NCI-H446 treated with DMSO at 0.1 percent for 48 hours (cell line): Measurements from ENCODE around the gene ENTPD6.

Source experiments
- DNase-seq: peaks from one replicate; lab custom pipeline; 2025; lab: John Stamatoyannopoulos, UW

The ENTPD6 gene

DNA sequence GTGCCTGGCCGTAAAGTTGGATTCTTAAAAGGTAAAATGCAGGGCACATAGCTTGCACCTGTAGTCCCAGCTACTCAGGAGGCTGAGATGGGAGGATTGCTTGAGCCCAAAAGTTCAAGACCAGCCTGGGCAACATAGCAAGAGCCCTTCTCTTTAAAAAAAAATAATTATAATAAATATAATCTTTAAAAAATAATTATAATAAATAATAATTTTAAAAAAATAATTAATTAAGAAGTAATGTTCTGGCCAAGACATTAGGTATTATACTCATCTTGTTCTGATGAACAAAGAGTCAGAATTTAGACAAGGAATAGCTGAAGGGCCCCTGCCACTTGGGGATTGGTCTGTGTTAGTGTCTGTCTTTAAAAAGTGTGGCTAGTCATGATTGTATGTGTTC, 13.9 kb downstream of the ENTPD6 start:
- DNase-seq: no peak

DNA sequence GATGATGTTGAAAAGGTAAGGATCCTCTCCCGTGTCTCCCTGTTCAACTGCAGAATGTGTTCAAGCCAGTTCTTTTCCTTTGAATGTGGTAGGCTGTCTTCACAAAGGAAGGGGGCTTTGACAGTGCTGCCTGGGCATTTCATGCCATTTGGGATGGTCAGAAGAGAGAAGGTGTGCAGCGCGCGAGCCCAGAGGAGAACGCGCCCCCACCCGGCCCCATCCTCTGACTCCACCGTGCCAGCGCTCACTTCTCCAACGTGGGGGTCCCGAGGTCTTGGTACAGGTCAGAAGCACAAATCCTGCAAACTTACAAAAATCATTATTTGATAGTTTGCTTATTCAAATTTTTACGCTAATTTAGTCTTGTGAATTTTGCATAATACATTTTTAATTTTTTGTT, 14.4 kb downstream of the ENTPD6 start:
- DNase-seq: no peak

DNA sequence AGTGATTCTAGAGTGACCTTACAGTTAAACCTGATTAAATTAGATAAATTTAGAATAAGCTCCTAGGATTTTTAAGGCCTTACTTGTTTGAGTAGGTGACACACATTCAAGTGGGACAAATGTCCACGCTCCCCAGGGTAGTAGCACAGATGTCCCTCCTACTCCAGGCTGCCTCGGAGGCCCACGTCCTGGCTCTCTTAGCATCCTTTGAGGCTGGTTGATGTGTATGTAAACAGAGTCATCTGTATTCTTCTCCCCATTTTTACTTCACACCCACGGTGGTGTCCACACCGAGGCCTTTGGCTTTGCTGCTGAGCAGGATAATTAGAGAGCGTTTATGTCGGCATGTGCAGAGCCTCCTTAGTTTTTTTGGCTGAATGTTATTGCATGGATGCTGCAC, 15.8 kb downstream of the ENTPD6 start:
- no peak for DNase-seq

DNA sequence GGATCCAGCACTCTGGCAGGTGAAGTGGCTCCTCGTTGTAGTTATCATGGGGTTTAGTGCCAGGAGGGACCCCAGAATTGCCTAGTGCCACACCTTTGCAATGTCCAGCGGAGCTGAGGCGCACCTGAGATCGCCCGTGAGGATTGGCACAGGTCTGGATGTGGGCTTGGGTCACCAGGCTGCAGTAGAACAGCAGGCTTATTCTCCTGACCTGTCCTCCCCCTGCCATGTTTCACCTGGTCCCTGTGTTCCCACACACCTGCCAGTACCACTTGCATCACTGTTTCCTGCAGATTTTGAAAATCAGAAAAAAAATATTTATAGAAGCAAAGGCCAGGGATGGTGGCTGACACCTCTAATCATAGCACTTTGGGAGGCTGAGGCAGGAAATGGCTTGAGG, 16.7 kb downstream of the ENTPD6 start:
- no peak for DNase-seq

DNA sequence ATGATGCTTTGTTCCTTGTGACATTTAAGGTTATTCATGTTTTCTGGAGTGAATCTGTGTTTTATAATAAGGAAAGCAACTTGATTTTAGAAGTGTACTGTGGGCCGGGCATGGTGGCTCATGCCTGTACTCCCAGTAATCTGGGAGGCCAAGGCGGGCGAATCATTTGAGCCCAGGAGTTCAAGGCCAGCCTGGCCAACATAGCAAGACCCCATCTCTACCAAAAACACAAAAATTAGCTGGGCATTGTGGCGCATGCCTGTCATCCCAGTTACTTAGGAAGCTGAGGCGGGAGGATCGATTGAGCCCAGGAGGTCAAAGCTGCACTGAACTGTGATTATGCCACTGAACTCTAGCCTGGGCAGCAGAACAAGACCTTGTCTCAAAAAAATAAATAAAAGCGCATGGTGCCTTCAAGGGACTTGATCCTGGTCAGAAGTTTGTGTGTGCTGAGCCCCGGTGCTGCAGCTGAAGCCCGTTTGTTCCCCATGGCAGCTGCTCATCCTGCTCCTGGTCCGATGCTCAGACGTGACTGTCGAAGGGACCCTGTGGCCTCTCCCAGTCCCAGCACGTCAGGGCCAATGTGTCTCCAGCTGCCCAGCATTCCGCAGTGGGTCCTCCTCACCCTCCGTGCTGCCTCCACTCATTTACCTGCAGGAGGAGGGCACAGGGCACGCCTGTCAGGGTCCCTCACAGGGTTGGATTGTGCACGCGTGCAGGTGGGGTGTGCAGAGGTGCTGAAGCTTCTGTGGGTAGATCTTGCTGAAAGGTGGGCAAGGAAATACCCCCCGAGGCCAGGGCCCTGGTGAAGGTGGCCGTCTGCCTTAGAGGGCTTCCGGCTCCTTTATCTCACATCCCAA, 18.3 kb downstream of the ENTPD6 start:
- no peak for DNase-seq

DNA sequence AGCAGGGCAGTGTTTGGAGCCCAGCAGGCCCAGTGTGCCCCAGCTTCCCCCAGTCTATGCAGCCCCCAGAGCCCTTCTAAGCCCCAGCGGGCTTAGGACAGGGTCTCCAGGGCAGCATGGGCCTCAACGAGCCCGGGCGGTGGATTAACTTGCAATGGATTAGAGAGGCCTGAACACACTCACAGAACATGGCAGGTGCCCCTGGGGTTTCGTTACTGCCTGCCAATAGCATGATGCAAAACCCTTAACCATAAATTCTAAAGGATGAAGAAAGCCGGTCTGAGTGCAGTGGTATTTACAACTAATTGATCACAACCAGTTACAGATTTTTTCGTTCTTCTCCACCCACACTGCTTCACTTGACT, 18.9 kb downstream of the ENTPD6 start:
- no peak for DNase-seq

DNA sequence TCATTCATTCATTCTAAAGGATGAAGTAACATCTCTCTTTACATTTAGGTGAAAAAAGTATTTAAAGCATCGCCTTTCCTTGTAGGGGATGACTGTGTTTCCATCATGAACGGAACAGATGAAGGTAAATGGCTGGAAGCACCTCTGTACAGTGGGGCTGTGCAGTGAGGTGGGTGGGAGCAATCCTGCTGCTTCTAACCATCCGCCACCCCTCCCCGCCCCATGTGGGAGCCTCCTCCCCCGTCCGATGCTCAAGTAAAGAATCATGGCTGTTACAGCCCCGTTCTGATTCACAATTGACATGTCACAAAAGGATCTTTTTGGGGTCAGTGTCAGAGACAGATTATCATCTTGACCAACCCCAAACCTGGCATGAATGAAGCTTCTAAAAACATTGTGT, 19.3 kb downstream of the ENTPD6 start:
- no peak for DNase-seq

DNA sequence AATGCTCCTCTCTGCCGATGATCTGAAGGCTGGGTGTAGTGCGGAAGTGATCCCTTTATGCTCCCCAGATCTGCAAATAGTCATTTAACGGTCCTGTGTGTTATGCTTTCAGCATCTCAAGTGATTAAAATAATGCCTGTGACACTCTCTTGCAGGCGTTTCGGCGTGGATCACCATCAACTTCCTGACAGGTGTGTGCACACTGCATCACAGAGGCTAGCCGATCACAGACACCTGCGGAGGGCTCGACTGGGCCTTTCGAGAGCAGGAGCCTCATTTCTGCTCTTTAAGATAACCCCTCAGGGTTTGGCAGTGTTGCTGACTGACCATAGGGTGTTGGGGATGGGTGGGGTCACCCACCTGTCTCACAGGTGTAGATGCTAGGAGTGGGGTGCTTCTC, 20.0 kb downstream of the ENTPD6 start:
- no peak for DNase-seq

DNA sequence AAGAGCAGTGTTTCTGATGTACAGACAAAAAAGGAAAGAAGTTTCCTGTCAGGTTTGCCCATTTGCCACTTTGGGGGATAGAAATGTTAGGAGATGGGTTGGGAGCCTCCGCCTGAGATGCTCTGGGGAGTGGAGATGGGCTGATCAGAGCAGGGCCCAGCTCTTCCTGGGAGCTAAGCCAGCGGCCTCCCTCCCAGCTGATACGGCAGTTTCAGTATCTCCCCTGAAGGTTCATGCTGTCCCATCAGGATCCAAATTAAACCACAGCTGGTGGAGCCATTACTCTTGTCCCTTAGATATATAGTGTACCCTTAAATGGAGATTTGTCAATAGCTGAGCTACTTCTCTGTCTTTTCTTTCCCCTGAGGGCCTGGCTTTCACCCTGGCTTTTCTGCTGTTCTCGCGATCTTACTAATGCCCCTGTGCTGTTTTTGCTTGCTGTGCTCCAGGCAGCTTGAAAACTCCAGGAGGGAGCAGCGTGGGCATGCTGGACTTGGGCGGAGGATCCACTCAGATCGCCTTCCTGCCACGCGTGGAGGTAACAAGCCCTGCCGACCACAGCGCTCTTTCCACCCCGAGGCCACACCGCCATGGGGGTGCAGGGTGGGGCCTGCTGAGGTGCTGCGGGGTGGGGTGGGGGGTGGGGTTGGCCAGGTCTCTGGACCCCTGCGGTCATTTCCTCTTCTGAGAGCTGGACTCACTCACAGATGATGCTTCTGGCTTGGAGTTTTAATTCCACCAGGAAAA, 20.9 kb downstream of the ENTPD6 start:
- DNase-seq: no peak

DNA sequence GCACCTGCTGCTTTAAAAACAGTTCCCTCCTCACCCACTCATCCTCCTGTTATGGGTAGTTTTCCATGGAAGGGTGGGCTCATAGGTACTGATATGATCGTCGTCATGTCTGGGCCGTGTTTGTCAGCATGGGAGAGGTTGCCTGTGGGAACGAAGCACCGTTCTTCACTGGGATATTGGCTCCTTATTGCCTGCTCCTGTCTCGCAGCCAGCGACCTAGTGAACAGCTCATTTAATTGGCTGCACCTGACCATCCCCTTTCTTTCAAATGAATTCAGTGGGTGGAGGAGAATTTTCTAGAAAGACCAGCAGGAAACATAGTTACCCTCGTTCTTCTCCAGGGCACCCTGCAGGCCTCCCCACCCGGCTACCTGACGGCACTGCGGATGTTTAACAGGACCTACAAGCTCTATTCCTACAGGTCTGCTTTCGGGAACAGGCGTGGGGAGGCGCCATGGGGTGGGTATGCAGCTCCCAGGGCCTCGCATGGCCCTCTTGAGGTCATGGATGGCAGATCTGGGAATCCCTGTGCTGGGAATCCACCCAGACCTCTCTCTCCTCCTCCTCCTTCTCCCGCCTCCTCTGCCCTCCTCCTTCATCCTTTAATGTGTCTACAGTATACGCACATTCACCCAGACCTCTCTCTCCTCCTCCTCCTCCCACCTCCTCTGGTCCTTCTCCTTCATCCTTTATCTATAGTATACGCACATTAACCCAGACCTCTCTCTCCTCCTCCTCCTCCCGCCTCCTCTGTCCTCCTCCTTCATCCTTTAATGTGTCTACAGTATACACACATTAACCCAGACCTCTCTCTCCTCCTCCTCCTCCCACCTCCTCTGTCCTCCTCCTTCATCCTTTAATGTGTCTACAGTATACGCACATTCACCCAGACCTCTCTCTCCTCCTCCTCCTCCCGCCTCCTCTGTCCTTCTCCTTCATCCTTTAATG, 21.9 kb downstream of the ENTPD6 start:
- DNase-seq: no peak

DNA sequence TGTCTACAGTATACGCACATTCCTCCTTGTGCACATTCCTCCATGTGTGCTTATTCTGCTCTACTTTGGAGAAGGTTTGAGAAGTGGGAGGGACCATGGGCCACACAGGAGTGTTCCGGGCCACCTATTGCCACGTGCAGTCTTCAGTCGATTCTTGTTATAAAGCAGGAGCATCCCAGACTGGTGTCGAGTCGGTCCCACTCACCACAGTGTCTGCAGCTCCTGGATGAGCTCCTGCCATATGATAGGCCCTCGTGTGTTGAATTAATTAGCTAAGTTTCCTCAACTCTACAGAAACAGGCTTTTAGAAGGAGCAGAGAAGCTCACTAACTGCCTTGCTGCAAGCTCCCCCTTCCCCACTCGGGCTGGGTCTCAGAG, 22.6 kb downstream of the ENTPD6 start:
- no peak for DNase-seq

DNA sequence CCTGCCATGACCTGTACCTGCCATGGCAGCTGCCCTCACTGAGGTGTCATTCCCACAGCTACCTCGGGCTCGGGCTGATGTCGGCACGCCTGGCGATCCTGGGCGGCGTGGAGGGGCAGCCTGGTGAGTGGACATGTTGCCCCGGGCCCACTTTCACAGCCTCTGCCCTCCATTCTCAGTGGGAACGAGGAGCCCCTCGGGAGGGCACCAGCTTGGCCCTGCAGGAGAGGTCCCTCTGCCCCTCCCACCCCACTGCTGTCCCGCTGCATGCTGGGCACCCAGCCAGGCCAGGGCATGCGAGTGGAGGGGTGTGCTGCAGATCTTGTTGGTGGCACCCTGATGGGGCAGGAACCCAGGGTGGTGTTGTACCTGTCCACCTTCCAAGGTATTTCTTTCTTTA, 23.0 kb downstream of the ENTPD6 start:
- DNase-seq: no peak

DNA sequence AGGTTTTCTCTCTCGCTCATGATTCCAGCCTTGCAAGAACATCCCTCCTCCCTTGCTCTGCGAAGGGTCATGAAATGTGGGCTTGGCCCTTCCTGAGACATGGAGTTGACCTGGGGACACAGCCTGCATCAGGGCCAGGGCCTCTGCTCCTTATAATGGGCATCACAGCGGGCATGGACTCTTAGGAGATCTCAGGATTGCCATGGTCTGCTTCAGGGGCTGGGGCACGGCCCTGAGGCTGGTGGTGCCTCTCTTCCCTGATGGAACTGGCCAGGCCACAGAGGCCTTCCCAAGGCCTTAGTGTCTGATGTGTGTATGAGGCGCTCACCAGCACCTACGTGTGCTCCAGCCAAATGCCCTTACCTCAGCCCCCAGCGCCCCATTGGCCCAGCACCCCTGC, 23.9 kb downstream of the ENTPD6 start:
- DNase-seq: no peak

DNA sequence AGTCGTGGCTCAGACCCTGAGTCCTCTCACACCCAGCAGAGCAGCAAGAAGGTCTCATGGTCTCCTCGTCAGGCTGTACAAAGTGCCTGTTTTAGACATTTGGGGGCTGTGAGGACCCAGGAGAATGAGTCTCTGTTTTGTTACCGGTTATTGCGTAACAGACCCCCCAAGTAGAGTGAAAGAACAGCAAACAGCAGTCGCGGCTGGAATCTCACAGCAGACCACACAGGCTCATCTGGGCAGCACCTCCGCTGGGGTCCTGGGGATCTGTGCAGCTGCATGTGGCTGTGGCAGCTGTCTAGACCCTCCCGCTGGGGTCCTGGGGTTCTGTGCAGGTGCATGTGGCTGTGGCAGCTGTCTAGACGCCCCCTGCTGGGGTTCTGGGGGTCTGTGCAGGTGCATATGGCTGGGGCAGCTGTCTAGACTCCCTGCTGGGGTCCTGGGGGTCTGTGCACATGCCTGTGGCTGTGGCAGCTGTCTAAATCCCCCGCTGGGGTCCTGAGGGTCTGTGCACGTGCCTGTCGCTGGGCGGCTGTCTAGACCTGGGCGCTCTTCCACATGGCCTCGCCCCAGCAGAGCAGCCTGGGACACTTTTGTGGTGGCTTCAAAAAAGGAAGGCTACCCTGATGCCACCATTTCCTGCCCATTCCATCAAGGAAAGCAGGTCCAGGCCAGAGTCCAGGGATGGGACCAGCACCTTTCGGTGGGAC, 24.7 kb downstream of the ENTPD6 start:
- DNase-seq: no peak

DNA sequence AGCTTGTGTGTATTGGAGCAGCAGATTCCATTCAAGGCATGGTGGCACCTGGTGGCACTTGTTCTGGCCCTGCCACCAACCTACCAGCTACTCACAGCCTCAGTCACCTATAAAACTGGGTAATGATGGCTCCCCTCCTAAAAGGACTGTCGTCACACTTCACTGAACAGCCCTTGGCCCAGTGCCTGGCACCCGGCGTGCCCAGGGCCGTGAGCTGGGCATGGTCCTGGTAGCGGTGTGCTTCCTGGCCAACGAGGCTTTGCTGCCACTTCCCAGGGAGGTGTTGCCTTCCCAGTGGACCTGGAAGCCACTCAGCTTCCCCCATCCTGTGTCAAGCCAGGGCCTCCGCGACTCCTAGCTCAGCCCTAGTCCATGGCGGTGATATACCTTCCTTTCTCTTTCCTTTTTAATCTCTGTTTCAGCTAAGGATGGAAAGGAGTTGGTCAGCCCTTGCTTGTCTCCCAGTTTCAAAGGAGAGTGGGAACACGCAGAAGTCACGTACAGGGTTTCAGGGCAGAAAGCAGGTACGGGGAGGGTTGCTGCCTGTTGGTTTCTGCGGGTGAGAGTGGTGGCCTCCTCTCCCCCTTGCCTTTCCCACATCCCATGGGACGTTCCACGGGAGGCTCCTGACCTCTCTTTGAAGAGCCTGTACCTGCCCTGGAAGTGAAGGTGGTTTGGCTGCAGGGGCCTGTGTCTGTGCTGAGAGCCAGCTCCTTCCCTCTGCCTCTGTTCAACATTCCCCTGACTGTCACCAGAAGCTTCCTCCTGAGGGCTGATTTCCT, 25.5 kb downstream of the ENTPD6 start:
- no peak for DNase-seq

DNA sequence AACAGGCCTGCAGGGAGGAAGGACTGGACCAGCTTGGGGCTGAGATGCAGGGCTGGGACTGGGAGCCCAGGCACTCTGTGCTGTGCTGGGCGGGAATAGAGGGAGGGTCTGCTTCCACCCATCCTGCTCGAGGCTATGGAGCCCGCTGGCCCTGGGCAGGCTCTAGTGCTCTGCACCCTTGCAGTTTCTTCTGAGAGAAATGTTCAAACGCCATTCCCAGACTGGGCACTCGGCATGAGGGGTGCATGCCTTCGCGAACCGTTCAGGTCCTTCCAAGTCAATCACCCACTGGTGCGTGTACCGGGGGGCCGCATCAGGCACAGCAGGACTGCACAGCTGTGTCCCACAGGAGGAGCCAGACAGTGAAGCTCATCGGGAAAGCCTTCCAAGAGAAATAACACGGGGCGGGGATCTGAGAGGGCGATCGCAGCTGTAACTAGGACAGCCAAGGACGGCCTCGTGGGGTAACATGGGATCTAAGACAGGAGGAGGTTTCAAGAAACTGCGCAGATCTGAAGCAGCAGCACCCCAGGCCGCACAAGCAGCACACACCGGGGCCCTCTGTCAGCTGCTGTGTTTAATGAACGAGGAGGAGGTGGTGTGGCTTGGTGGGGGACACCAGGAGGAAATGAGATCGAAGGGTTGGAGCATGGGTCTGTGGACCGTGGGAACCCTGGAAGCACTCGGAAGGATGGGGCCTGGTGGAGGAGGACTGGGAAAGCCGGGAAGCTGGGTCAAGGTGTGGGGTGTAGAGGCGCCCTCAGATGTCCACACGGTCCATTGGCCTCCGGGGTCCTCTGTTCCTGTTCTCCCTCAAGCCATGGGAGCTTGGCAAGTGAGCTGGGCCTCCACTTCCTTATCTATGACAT, 26.3 kb downstream of the ENTPD6 start:
- DNase-seq: no peak

DNA sequence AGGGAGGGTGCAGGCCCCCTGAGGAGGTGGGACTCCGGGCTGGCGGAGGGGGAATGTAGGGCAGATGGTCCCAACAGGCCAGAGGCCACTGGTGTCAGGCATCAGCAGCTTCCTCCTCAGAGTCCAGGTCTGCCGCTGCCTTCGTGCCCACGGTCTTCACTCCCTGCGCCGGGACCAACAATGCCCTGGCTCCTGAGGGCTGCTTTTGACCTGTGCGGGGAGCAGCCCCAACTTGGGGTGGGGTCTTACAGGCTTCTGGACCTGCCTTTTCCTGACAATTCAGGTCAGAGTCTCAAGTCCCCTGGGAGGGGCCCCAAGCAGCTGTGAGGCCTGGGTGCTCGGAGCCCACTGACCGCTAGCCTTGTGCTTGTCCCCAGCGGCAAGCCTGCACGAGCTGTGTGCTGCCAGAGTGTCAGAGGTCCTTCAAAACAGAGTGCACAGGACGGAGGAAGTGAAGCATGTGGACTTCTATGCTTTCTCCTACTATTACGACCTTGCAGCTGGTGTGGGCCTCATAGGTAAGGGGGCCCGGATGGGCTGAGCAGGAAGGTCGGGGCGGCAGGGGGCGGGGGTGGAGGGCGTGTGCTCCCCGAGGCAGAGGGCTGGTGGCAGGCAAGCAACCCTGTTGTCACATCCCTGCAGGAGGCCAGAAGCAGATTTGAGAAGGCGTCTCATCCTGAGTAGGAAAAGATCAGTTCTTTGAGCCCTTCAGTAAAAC, 27.1 kb downstream of the ENTPD6 start:
- DNase-seq: no peak

DNA sequence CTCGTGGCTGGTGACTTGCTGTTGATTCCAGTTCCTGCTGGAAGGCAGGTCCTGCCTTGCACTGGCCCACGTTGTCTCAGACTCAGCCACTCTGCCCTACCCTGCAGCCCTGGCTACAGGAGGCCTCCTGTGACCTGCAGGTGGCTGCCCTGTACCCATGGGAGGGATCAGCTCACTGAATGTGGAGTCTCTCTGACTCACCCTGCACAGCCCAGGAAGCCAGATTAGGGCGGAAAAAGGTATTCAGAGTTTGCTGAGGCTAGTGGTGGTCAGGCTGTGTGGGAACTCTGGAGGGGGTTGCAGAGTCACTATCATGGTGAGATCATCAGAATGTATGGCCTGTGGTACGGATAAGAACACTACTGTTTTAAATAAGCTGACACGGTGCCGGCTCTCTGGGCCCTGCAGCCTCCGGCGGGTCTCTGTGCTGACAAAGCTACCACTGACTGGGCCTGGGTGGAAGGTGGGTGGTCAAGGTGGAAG, 27.7 kb downstream of the ENTPD6 start:
- no peak for DNase-seq
